Keratinocyte (primary cell): ENCODE data around the gene FTO. TPM values are rescaled to one million over a fixed set of nuclear protein-coding genes. Genes with fewer than 3 reads are reported as not detected.

Experiments
- DNase-seq: peaks from one replicate; pipeline ENCODE4 v3.0.0-alpha.2; 2011; ENCODE audit warnings: low read depth, missing footprints, low spot score
- FAIRE-seq: peaks from 2 replicates; lab custom pipeline; 2011; peaks lifted over from hg19 to GRCh38; lab: Jason Lieb, UNC
- H2AFZ ChIP-seq: 2 replicates; pipeline ENCODE4 v1.6.0; 2012; ENCODE audit warnings: low read length, control low read depth, inconsistent platforms; ENCODE audit not compliant: control insufficient read depth
- H3K27ac ChIP-seq: 2 replicates; pipeline ENCODE4 v1.5.1; 2011; ENCODE audit warnings: low read length; ENCODE audit not compliant: control insufficient read depth, insufficient read depth
- H3K27me3 ChIP-seq: 3 replicates; pipeline ENCODE4 v1.6.0; 2011; ENCODE audit warnings: low read length; ENCODE audit not compliant: control insufficient read depth, insufficient read depth; ENCODE audit errors: extremely low read depth
- H3K36me3 ChIP-seq, 2 experiments: 2 replicates in 1 of 2; 3 replicates in 1 of 2; pipeline ENCODE4 v1.5.1; 2011; ENCODE audit warnings: low read length in 2 of 2, mild to moderate bottlenecking in 1 of 2; ENCODE audit not compliant: control insufficient read depth in 2 of 2, insufficient read depth in 2 of 2; ENCODE audit errors: extremely low read depth in 1 of 2
- H3K4me1 ChIP-seq: 3 replicates; pipeline ENCODE4 v1.5.1; 2011; ENCODE audit warnings: low read length; ENCODE audit not compliant: control insufficient read depth, insufficient read depth; ENCODE audit errors: extremely low read depth
- H3K4me2 ChIP-seq: 3 replicates; pipeline ENCODE4 v1.6.0; 2011; ENCODE audit warnings: low read depth, low read length; ENCODE audit not compliant: control insufficient read depth, insufficient read depth; ENCODE audit errors: extremely low read depth
- H3K4me3 ChIP-seq, 3 experiments: fragments of 200-600 bp in 1 of 3; sonication (generic) in 1 of 3; 2 replicates in 2 of 3; 3 replicates in 1 of 3; pipeline ENCODE4 v1.5.1; 2011 to 2016; ENCODE audit warnings: low read length in 3 of 3, mild to moderate bottlenecking in 3 of 3, control low read depth in 2 of 3, inconsistent platforms in 1 of 3, low read depth in 1 of 3, mixed read lengths in 1 of 3, mixed run types in 1 of 3, moderate library complexity in 1 of 3; ENCODE audit not compliant: control insufficient read depth in 2 of 3, insufficient read depth in 2 of 3; ENCODE audit errors: extremely low read depth in 1 of 3
- H3K79me2 ChIP-seq: 2 replicates; pipeline ENCODE4 v1.6.0; 2012; ENCODE audit warnings: low read length; ENCODE audit not compliant: control insufficient read depth, insufficient read depth
- H3K9ac ChIP-seq: 3 replicates; pipeline ENCODE4 v1.6.0; 2011; ENCODE audit warnings: low read length; ENCODE audit not compliant: control insufficient read depth, insufficient read depth; ENCODE audit errors: extremely low read depth
- H3K9me1 ChIP-seq: 3 replicates; pipeline ENCODE4 v1.6.0; 2011; ENCODE audit warnings: low read length; ENCODE audit not compliant: control insufficient read depth, insufficient read depth; ENCODE audit errors: extremely low read depth
- H3K9me3 ChIP-seq: 2 replicates; pipeline ENCODE4 v1.5.1; 2012; ENCODE audit warnings: low read depth, low read length; ENCODE audit not compliant: control insufficient read depth
- H4K20me1 ChIP-seq: 3 replicates; pipeline ENCODE4 v1.6.0; 2011; ENCODE audit warnings: low read length; ENCODE audit not compliant: control insufficient read depth, insufficient read depth; ENCODE audit errors: extremely low read depth
- CTCF ChIP-seq, 3 experiments: IDR thresholded peaks in 1 of 3; conservative IDR thresholded peaks in 1 of 3; optimal IDR thresholded peaks in 1 of 3; 2 replicates in 2 of 3; 3 replicates in 1 of 3; pipeline versions ENCODE3 to v1.5.1; 2011; ENCODE audit warnings: low read length in 3 of 3, mild to moderate bottlenecking in 3 of 3, moderate library complexity in 2 of 3, control low read depth in 1 of 3, inconsistent platforms in 1 of 3; ENCODE audit not compliant: insufficient read depth in 2 of 3; ENCODE audit errors: extremely low read depth in 1 of 3
- EZH2 ChIP-seq: IDR thresholded peaks from one replicate; pipeline ENCODE4 v1.6.1; 2012; ENCODE audit warnings: inconsistent platforms, mild to moderate bottlenecking, low read length, moderate library complexity
- dilution Hi-C: fragments of 300-500 bp; cut with MboI; formaldehyde crosslinking; loops from one replicate; pipeline ENCODE4 v1.7.0; 2020; ENCODE audit warnings: low sequenced_read_pairs; ENCODE audit not compliant: extremely low pct_ligation_motif_present
- polyA plus RNA-seq, 5 experiments: library from polyadenylated mRNA; depleted of rRNA in 3 of 5; stranded (reverse) in 3 of 5; stranded (forward) in 1 of 5; unstranded in 1 of 5; fragments of >200 nt; gene quantifications; 1 replicate in 1 of 5; 2 replicates in 3 of 5; 3 replicates in 1 of 5; pipeline versions ENCODE4 v1.2.1 to v1.2.3, GENCODE V29; 2011 to 2012; ENCODE audit warnings: missing spikeins in 2 of 5, low read depth in 1 of 5, low replicate concordance in 1 of 5

Gene FTO
- polyA plus RNA-seq, 1 donor (not counting 4 experiments of a cell fraction or from before 2014, with no cell fraction given) = 56.4 TPM

GRCh38 chr16:53998024-53998810, 294.3 kb downstream of the FTO start:
- Histone ChIP-seq H3K9me3 (no peaks in the 10 kb centered on the region), H3K4me2 (no peak overlapping the region), H3K4me1 (no peaks in the 10 kb centered on the region), H3K4me3 (no peak overlapping the region), H3K27ac (no peak overlapping the region), H2AFZ (no peak overlapping the region), H3K36me3 (no peaks in the 10 kb centered on the region), H3K9ac (no peak overlapping the region), H3K9me1 (no peaks in the 10 kb centered on the region), H3K27me3 (no peaks in the 10 kb centered on the region), H3K79me2 (no peaks in the 10 kb centered on the region), H4K20me1 (no peaks in the 10 kb centered on the region)
- dilution Hi-C loops = no loop called here
- FAIRE-seq = no peak
- no peak for DNase-seq
- TF ChIP-seq CTCF (optimal IDR thresholded peaks at IDR 0.05 in 1 of 3, IDR thresholded peaks at IDR 0.05 in 1 of 3, conservative IDR thresholded peaks at IDR 0.05 in 1 of 3; ENCODE audit: extremely low read depth in 1 of 3, insufficient read depth in 2 of 3, low read length in 3 of 3) = no peak
- TF ChIP-seq EZH2 = no peak

GRCh38 chr16:53998966-53999522, 295.1 kb downstream of the FTO start:
- Histone ChIP-seq H3K9me3 (no peaks in the 10 kb centered on the region), H3K27me3 (no peaks in the 10 kb centered on the region), H3K4me2 (no peak overlapping the region), H3K4me1 (no peaks in the 10 kb centered on the region), H4K20me1 (no peaks in the 10 kb centered on the region), H3K27ac (no peak overlapping the region), H3K4me3 (no peak overlapping the region), H2AFZ (no peak overlapping the region), H3K79me2 (no peaks in the 10 kb centered on the region), H3K9me1 (no peaks in the 10 kb centered on the region), H3K9ac (no peak overlapping the region), H3K36me3 (no peaks in the 10 kb centered on the region)
- DNase-seq (no peak), FAIRE-seq (no peak)
- dilution Hi-C loops = no loop called here
- no peak for TF ChIP-seq EZH2
- TF ChIP-seq CTCF (optimal IDR thresholded peaks at IDR 0.05 in 1 of 3, IDR thresholded peaks at IDR 0.05 in 1 of 3, conservative IDR thresholded peaks at IDR 0.05 in 1 of 3; ENCODE audit: extremely low read depth in 1 of 3, insufficient read depth in 2 of 3, low read length in 3 of 3) = no peak
